IMR-90 (cell line): ENCODE data around the gene USP24.

ENCODE experiments used
- CEBPB ChIP-seq: IDR thresholded peaks from 2 replicates; pipeline ENCODE4 v1.6.1; 2012; ENCODE audit warnings: low read depth, low read length, improper control_type of control experiment
- CHD1 ChIP-seq: IDR thresholded peaks from 2 replicates; pipeline ENCODE4 v1.6.1; 2012; ENCODE audit warnings: low read depth, low read length, improper control_type of control experiment
- FOS ChIP-seq: fragments of 150-350 bp; IDR thresholded peaks from 2 replicates; pipeline ENCODE4 v1.6.1; 2016; ENCODE audit warnings: low read depth, low read length
- MAFK ChIP-seq: IDR thresholded peaks from 2 replicates; pipeline ENCODE4 v1.6.1; 2012; ENCODE audit warnings: low read depth, low read length, improper control_type of control experiment
- MXI1 ChIP-seq: IDR thresholded peaks from 2 replicates; pipeline ENCODE4 v1.6.1; 2012; ENCODE audit warnings: low read depth, mild to moderate bottlenecking, low read length, moderate library complexity, borderline replicate concordance
- NFE2L2 ChIP-seq: fragments of 150-350 bp; IDR thresholded peaks from 2 replicates; pipeline ENCODE4 v1.6.1; 2016; ENCODE audit warnings: low read depth, mild to moderate bottlenecking, low read length
- POLR2A ChIP-seq: IDR thresholded peaks from 2 replicates; pipeline ENCODE4 v1.6.1; 2012; ENCODE audit warnings: mild to moderate bottlenecking, low read depth, low read length
- RAD21 ChIP-seq: IDR thresholded peaks from 2 replicates; pipeline ENCODE4 v1.6.1; 2012; ENCODE audit warnings: low read length, improper control_type of control experiment
- SMC3 ChIP-seq: fragments of 150-350 bp; IDR thresholded peaks from 2 replicates; pipeline ENCODE4 v1.6.1; 2016; ENCODE audit warnings: low read depth, mild to moderate bottlenecking, antibody characterized with exemption, low read length, moderate library complexity
- USF2 ChIP-seq: fragments of 150-350 bp; IDR thresholded peaks from 2 replicates; pipeline ENCODE4 v1.6.1; 2017; ENCODE audit warnings: mild to moderate bottlenecking, antibody characterized with exemption, low read length, low read depth
- TF ChIP-seq, protein P1 (sequence below): conservative IDR thresholded peaks from 2 replicates; pipeline ENCODE4 v1.5.1; 2012; ENCODE audit warnings: mild to moderate bottlenecking, low read depth, low read length, improper control_type of control experiment

DNA sequence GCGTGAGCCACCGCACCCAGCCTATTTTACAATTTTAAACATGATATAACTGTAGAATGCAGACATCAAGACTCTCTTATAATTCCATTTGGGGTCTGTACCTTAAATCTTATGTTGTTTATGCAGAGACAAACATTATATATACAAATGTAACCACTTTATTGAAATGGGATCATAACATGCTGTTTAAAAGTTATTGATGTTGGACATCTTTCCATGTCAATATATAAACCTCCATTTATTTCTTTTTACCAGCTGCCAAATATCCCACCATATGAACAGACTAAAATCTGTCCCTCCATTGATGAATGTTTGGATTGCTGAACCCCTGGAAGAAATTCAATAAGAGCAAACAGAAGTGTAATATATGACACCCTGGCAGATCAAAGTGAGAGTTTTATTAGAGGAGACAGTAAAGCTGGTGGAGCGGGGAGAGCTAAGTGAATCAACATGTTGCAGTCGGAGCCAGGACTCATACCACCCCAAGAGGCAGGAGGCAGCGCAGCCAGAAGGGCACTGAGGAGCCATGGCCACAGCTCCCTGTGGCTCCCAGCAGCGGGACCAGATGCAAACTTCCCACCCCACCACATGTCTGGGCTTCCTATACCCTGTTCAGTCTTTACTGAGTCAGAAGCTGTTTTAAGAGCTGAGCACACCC, 180.6 kb downstream of the USP24 start:
- TF ChIP-seq RAD21 = no peak
- TF ChIP-seq, protein P1, sequence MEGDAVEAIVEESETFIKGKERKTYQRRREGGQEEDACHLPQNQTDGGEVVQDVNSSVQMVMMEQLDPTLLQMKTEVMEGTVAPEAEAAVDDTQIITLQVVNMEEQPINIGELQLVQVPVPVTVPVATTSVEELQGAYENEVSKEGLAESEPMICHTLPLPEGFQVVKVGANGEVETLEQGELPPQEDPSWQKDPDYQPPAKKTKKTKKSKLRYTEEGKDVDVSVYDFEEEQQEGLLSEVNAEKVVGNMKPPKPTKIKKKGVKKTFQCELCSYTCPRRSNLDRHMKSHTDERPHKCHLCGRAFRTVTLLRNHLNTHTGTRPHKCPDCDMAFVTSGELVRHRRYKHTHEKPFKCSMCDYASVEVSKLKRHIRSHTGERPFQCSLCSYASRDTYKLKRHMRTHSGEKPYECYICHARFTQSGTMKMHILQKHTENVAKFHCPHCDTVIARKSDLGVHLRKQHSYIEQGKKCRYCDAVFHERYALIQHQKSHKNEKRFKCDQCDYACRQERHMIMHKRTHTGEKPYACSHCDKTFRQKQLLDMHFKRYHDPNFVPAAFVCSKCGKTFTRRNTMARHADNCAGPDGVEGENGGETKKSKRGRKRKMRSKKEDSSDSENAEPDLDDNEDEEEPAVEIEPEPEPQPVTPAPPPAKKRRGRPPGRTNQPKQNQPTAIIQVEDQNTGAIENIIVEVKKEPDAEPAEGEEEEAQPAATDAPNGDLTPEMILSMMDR = no peak
- TF ChIP-seq MXI1 = no peak
- TF ChIP-seq CEBPB = no peak
- no peak for TF ChIP-seq POLR2A
- TF ChIP-seq MAFK = no peak
- TF ChIP-seq FOS = no peak
- no peak for TF ChIP-seq SMC3
- no peak for TF ChIP-seq NFE2L2
- TF ChIP-seq USF2 = no peak
- no peak for TF ChIP-seq CHD1
